HEK293 (cell line): ENCODE data around the gene BMPR1A.

Source experiments
- GFI1B ChIP-seq: fragments of 450-650 bp; formaldehyde crosslinking; IDR thresholded peaks from 2 replicates; pipeline ENCODE4 v1.5.1; 2016; ENCODE audit warnings: missing biosample characterization, missing genetic modification characterization
- KLF1 ChIP-seq: fragments of 450-650 bp; formaldehyde crosslinking; IDR thresholded peaks from 2 replicates; pipeline ENCODE4 v1.5.1; 2016; ENCODE audit warnings: missing biosample characterization, missing genetic modification characterization
- KLF9 ChIP-seq: fragments of 450-650 bp; formaldehyde crosslinking; IDR thresholded peaks from 2 replicates; pipeline ENCODE4 v1.5.1; 2016; ENCODE audit warnings: missing biosample characterization, missing genetic modification characterization, low read depth
- MZF1 ChIP-seq: fragments of 450-650 bp; formaldehyde crosslinking; IDR thresholded peaks from 2 replicates; pipeline ENCODE4 v1.5.1; 2017; ENCODE audit warnings: missing biosample characterization, missing genetic modification characterization, borderline replicate concordance
- PRDM10 ChIP-seq: fragments of 450-650 bp; formaldehyde crosslinking; IDR thresholded peaks from 2 replicates; pipeline ENCODE4 v1.5.1; 2016; ENCODE audit warnings: missing biosample characterization, missing genetic modification characterization
- ZBTB26 ChIP-seq: fragments of 450-650 bp; formaldehyde crosslinking; optimal IDR thresholded peaks from 2 replicates; pipeline ENCODE3; 2016; ENCODE audit warnings: missing biosample characterization, mild to moderate bottlenecking, missing genetic modification characterization
- ZEB2 ChIP-seq: fragments of 450-650 bp; formaldehyde crosslinking; IDR thresholded peaks from 2 replicates; pipeline ENCODE4 v1.5.1; 2016; ENCODE audit warnings: missing biosample characterization, missing genetic modification characterization
- ZNF112 ChIP-seq: fragments of 450-650 bp; formaldehyde crosslinking; IDR thresholded peaks from 2 replicates; pipeline ENCODE4 v1.5.0; 2017; ENCODE audit warnings: missing biosample characterization, missing genetic modification characterization
- ZNF121 ChIP-seq: fragments of 450-650 bp; formaldehyde crosslinking; IDR thresholded peaks from 2 replicates; pipeline ENCODE4 v1.5.1; 2016; ENCODE audit warnings: missing biosample characterization, missing genetic modification characterization
- ZNF155 ChIP-seq: fragments of 450-650 bp; formaldehyde crosslinking; IDR thresholded peaks from 2 replicates; pipeline ENCODE4 v1.5.1; 2016; ENCODE audit warnings: missing biosample characterization, missing genetic modification characterization
- ZNF239 ChIP-seq: fragments of 450-650 bp; formaldehyde crosslinking; IDR thresholded peaks from 2 replicates; pipeline ENCODE4 v1.5.1; 2016; ENCODE audit warnings: missing biosample characterization, missing genetic modification characterization
- ZNF335 ChIP-seq: fragments of 450-650 bp; formaldehyde crosslinking; conservative IDR thresholded peaks from 2 replicates; pipeline ENCODE4 v1.5.1; 2016; ENCODE audit warnings: missing biosample characterization, missing genetic modification characterization
- ZNF394 ChIP-seq: fragments of 450-650 bp; formaldehyde crosslinking; IDR thresholded peaks from 2 replicates; pipeline ENCODE4 v1.5.1; 2016; ENCODE audit warnings: missing biosample characterization, missing genetic modification characterization, mild to moderate bottlenecking, moderate library complexity, borderline replicate concordance
- ZNF426 ChIP-seq: fragments of 450-650 bp; formaldehyde crosslinking; IDR thresholded peaks from 2 replicates; pipeline ENCODE4 v1.5.1; 2017; ENCODE audit warnings: missing biosample characterization, missing genetic modification characterization, mild to moderate bottlenecking, inconsistent platforms, moderate library complexity
- ZNF48 ChIP-seq: fragments of 450-650 bp; formaldehyde crosslinking; IDR thresholded peaks from 2 replicates; pipeline ENCODE4 v1.5.1; 2016; ENCODE audit warnings: missing biosample characterization, missing genetic modification characterization
- ZNF501 ChIP-seq: fragments of 450-650 bp; formaldehyde crosslinking; IDR thresholded peaks from 2 replicates; pipeline ENCODE4 v1.5.1; 2016; ENCODE audit warnings: missing biosample characterization, missing genetic modification characterization
- ZNF510 ChIP-seq: fragments of 450-650 bp; formaldehyde crosslinking; IDR thresholded peaks from 2 replicates; pipeline ENCODE4 v1.5.1; 2018; ENCODE audit warnings: mild to moderate bottlenecking, missing genetic modification characterization, missing biosample characterization; ENCODE audit not compliant: insufficient replicate concordance
- ZNF548 ChIP-seq: fragments of 450-650 bp; formaldehyde crosslinking; IDR thresholded peaks from 2 replicates; pipeline ENCODE4 v1.5.1; 2016; ENCODE audit warnings: missing biosample characterization, missing genetic modification characterization
- ZNF555 ChIP-seq: fragments of 450-650 bp; formaldehyde crosslinking; conservative IDR thresholded peaks from 2 replicates; pipeline ENCODE4 v1.5.1; 2017; ENCODE audit warnings: missing biosample characterization, mild to moderate bottlenecking, missing genetic modification characterization, inconsistent platforms
- ZNF600 ChIP-seq: fragments of 450-650 bp; formaldehyde crosslinking; IDR thresholded peaks from 2 replicates; pipeline ENCODE4 v1.5.1; 2016; ENCODE audit warnings: missing biosample characterization, missing genetic modification characterization
- ZNF654 ChIP-seq: fragments of 450-650 bp; formaldehyde crosslinking; IDR thresholded peaks from 2 replicates; pipeline ENCODE4 v1.5.1; 2016; ENCODE audit warnings: low read depth, missing biosample characterization, missing genetic modification characterization
- ZNF664 ChIP-seq: fragments of 450-650 bp; formaldehyde crosslinking; IDR thresholded peaks from 2 replicates; pipeline ENCODE4 v1.5.1; 2016; ENCODE audit warnings: missing biosample characterization, missing genetic modification characterization
- ZSCAN23 ChIP-seq: fragments of 450-650 bp; formaldehyde crosslinking; IDR thresholded peaks from 2 replicates; pipeline ENCODE4 v1.5.1; 2016; ENCODE audit warnings: missing biosample characterization, missing genetic modification characterization
- ZSCAN4 ChIP-seq: fragments of 450-650 bp; formaldehyde crosslinking; IDR thresholded peaks from 2 replicates; pipeline ENCODE4 v1.5.1; 2017; ENCODE audit warnings: missing biosample characterization, missing genetic modification characterization
- TF ChIP-seq, protein P1 (sequence below): fragments of 450-650 bp; formaldehyde crosslinking; IDR thresholded peaks from 2 replicates; pipeline ENCODE4 v1.5.1; 2016; ENCODE audit warnings: missing biosample characterization, missing genetic modification characterization
- TF ChIP-seq, protein P2 (sequence below): sonication (generic); formaldehyde crosslinking; IDR thresholded peaks from 2 replicates; pipeline ENCODE4 v1.8.1; 2022; ENCODE audit warnings: mild to moderate bottlenecking, moderate library complexity, missing genetic modification reagents
- TF ChIP-seq, protein P3 (sequence below): fragments of 450-650 bp; formaldehyde crosslinking; conservative IDR thresholded peaks from 2 replicates; pipeline ENCODE4 v1.5.1; 2016; ENCODE audit warnings: low read depth, missing biosample characterization, missing genetic modification characterization

The BMPR1A gene

DNA sequence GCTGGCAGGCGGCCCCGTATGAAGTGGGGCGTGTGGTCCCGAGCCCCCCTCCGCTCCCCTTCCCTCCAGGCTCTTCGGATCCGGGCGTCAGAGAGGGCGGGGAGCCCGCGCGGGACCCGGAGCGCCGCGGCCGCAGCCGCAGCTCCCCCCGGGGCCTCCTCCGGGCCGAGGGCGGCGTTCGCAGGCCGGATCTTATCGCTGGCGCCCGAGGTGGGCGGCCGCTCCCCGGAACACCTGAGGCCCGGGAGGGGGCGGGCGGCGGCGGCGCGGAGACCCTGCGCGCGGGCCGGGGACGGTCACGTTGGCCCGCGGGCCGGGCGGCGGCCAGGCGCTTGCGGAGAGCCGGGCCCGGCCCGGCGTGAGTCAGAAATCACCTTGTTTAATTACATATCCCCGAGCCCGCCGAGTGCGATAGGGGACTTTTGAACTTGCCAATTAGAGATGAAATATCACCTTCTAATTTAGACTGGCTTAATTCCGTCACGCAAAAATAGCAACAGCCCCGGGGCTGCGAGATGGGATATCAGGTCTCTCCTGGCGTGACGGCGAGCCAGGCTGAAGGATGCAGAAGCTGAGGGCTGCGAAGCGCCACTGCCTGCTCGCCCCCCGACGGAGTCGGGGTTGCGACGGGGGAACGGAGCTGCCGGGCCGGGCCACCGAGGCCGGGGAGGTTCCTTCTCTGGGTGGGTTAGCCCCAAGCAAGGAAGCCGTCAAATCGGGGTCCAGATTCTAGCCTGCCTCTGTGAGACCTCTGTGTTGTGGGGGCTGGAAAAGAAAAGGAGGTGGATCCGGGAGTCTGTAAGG lies 44.7 kb upstream of the BMPR1A start (continued):
- TF ChIP-seq KLF1 (tag by site-specific recombination) (no peak), ZNF600 (peak; percentile 66), ZNF394 (tag by site-specific recombination) (no peak), PRDM10 (tag by site-specific recombination) (peak; percentile 60), ZNF664 (tag by site-specific recombination) (no peak), KLF9 (tag by site-specific recombination) (0 out of 2 replicates have a peak, but pooled peaks have one; percentile 19), ZNF239 (no peak), ZNF121 (tag by site-specific recombination) (no peak), ZNF426 (tag by site-specific recombination) (no peak), ZNF335 (tag by site-specific recombination) (peak; percentile 74), ZSCAN23 (no peak), ZNF112 (tag by site-specific recombination) (no peak), ZNF548 (tag by site-specific recombination) (no peak), ZBTB26 (tag by site-specific recombination) (no peak), ZNF510 (tag by site-specific recombination) (no peak), ZNF555 (no peak), ZSCAN4 (tag by site-specific recombination) (no peak), MZF1 (tag by site-specific recombination) (no peak; the same call in 1 of the 2 replicates), ZEB2 (tag by site-specific recombination) (peak; percentile 44; the same call in 1 of the 2 replicates), ZNF48 (tag by site-specific recombination) (no peak), ZNF654 (no peak), ZNF155 (tag by site-specific recombination) (no peak), ZNF501 (peak; percentile 82; the same call in 1 of the 2 replicates), GFI1B (tag by site-specific recombination) (no peak)
- TF ChIP-seq, protein P1, sequence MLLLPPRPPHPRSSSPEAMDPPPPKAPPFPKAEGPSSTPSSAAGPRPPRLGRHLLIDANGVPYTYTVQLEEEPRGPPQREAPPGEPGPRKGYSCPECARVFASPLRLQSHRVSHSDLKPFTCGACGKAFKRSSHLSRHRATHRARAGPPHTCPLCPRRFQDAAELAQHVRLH (tag by site-specific recombination) = no peak
- TF ChIP-seq, protein P2, sequence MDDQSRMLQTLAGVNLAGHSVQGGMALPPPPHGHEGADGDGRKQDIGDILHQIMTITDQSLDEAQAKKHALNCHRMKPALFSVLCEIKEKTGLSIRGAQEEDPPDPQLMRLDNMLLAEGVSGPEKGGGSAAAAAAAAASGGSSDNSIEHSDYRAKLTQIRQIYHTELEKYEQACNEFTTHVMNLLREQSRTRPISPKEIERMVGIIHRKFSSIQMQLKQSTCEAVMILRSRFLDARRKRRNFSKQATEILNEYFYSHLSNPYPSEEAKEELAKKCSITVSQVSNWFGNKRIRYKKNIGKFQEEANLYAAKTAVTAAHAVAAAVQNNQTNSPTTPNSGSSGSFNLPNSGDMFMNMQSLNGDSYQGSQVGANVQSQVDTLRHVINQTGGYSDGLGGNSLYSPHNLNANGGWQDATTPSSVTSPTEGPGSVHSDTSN (CRISPR knock-in tag) = no peak
- TF ChIP-seq, protein P3, sequence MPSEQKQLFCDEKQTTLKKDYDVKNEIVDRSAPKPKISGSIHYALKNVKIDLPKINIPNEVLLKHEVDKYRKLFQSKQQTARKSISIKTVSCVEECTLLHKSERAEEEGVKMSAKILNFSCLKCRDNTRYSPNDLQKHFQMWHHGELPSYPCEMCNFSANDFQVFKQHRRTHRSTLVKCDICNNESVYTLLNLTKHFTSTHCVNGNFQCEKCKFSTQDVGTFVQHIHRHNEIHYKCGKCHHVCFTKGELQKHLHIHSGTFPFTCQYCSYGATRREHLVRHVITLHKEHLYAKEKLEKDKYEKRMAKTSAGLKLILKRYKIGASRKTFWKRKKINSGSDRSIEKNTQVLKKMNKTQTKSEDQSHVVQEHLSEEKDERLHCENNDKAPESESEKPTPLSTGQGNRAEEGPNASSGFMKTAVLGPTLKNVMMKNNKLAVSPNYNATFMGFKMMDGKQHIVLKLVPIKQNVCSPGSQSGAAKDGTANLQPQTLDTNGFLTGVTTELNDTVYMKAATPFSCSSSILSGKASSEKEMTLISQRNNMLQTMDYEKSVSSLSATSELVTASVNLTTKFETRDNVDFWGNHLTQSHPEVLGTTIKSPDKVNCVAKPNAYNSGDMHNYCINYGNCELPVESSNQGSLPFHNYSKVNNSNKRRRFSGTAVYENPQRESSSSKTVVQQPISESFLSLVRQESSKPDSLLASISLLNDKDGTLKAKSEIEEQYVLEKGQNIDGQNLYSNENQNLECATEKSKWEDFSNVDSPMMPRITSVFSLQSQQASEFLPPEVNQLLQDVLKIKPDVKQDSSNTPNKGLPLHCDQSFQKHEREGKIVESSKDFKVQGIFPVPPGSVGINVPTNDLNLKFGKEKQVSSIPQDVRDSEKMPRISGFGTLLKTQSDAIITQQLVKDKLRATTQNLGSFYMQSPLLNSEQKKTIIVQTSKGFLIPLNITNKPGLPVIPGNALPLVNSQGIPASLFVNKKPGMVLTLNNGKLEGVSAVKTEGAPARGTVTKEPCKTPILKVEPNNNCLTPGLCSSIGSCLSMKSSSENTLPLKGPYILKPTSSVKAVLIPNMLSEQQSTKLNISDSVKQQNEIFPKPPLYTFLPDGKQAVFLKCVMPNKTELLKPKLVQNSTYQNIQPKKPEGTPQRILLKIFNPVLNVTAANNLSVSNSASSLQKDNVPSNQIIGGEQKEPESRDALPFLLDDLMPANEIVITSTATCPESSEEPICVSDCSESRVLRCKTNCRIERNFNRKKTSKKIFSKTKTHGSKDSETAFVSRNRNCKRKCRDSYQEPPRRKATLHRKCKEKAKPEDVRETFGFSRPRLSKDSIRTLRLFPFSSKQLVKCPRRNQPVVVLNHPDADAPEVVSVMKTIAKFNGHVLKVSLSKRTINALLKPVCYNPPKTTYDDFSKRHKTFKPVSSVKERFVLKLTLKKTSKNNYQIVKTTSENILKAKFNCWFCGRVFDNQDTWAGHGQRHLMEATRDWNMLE (tag by site-specific recombination) = no peak
